Neuronal stem cell (in vitro differentiated cells): ENCODE measurements around the gene NHS.

Experiments used
- DNase-seq: peaks from one replicate; pipeline ENCODE4 v3.0.0-alpha.2; 2013; ENCODE audit warnings: low spot score
- H2AFZ ChIP-seq: one replicate; pipeline ENCODE4 v1.6.1; 2013; ENCODE audit warnings: mild to moderate bottlenecking, low read length, inconsistent platforms
- H2AK5ac ChIP-seq: 2 replicates; pipeline ENCODE4 v1.6.1; 2013; ENCODE audit warnings: low read depth, mild to moderate bottlenecking, inconsistent platforms, low read length, moderate library complexity, mixed read lengths
- H2BK120ac ChIP-seq: 2 replicates; pipeline ENCODE4 v1.6.1; 2013; ENCODE audit warnings: low read depth, mild to moderate bottlenecking, inconsistent platforms, low read length, moderate library complexity, mixed read lengths
- H2BK12ac ChIP-seq: one replicate; pipeline ENCODE4 v1.6.1; 2013; ENCODE audit warnings: low read length, inconsistent platforms
- H2BK15ac ChIP-seq: 2 replicates; pipeline ENCODE4 v1.6.1; 2013; ENCODE audit warnings: mild to moderate bottlenecking, low read length, inconsistent platforms, mixed read lengths
- H2BK5ac ChIP-seq: one replicate; pipeline ENCODE4 v1.6.1; 2013; ENCODE audit warnings: inconsistent platforms, mild to moderate bottlenecking, low read length, moderate library complexity
- H3K14ac ChIP-seq: one replicate; pipeline ENCODE4 v1.6.1; 2013; ENCODE audit warnings: low read length, inconsistent platforms
- H3K18ac ChIP-seq: 2 replicates; pipeline ENCODE4 v1.6.1; 2013; ENCODE audit warnings: low read length, inconsistent platforms
- H3K23ac ChIP-seq: 2 replicates; pipeline ENCODE4 v1.6.1; 2013; ENCODE audit warnings: low read depth, mild to moderate bottlenecking, mixed read lengths, low read length, inconsistent platforms; ENCODE audit not compliant: poor library complexity
- H3K27ac ChIP-seq: replicated peaks from 3 replicates; pipeline ENCODE4 v1.5.1; 2013; ENCODE audit warnings: low read length, inconsistent platforms
- H3K27me3 ChIP-seq, 3 experiments: 2 replicates each; pipeline ENCODE4 v1.6.1; 2013; ENCODE audit warnings: low read length in 3 of 3, mild to moderate bottlenecking in 2 of 3, inconsistent platforms in 1 of 3, low read depth in 1 of 3, mixed read lengths in 1 of 3, moderate library complexity in 1 of 3; ENCODE audit not compliant: control insufficient read depth in 3 of 3, insufficient read depth in 3 of 3
- H3K36me3 ChIP-seq, 2 donors: replicated peaks in 1 of 2; 2 replicates each; pipeline ENCODE4 v1.6.1; 2013; ENCODE audit warnings: low read length in 2 of 2; ENCODE audit not compliant: control insufficient read depth in 2 of 2, insufficient read depth in 2 of 2
- H3K4ac ChIP-seq: 2 replicates; pipeline ENCODE4 v1.6.1; 2013; ENCODE audit warnings: inconsistent platforms, mild to moderate bottlenecking, low read length, moderate library complexity
- H3K4me1 ChIP-seq, 2 donors: 1 replicate in 1 of 2; 2 replicates in 1 of 2; pipeline ENCODE4 v1.6.1; 2013; ENCODE audit warnings: low read length in 2 of 2, low read depth in 1 of 2; ENCODE audit not compliant: control insufficient read depth in 2 of 2, insufficient read depth in 1 of 2
- H3K4me2 ChIP-seq: one replicate; pipeline ENCODE4 v1.6.1; 2013; ENCODE audit warnings: mild to moderate bottlenecking, low read length, inconsistent platforms; ENCODE audit not compliant: insufficient read depth, poor library complexity, severe bottlenecking
- H3K4me3 ChIP-seq, 2 donors: 2 replicates each; pipeline ENCODE4 v1.5.1; 2013; ENCODE audit warnings: low read length in 2 of 2, mild to moderate bottlenecking in 2 of 2, inconsistent platforms in 1 of 2, moderate library complexity in 1 of 2
- H3K79me1 ChIP-seq: one replicate; pipeline ENCODE4 v1.6.1; 2013; ENCODE audit warnings: low read depth, mild to moderate bottlenecking, inconsistent platforms, low read length, moderate library complexity
- H3K9ac ChIP-seq: one replicate; pipeline ENCODE4 v1.6.1; 2013; ENCODE audit warnings: mild to moderate bottlenecking, low read depth, low read length, inconsistent platforms; ENCODE audit not compliant: poor library complexity
- H3K9me3 ChIP-seq, 2 donors: replicated peaks in 1 of 2; 2 replicates each; pipeline versions ENCODE3 to v1.6.1; 2013; ENCODE audit warnings: low read length in 2 of 2, mild to moderate bottlenecking in 2 of 2, inconsistent platforms in 1 of 2, low read depth in 1 of 2, mixed read lengths in 1 of 2, moderate library complexity in 1 of 2; ENCODE audit not compliant: control insufficient read depth in 2 of 2, insufficient read depth in 1 of 2
- H4K8ac ChIP-seq: one replicate; pipeline ENCODE4 v1.6.1; 2013; ENCODE audit warnings: low read depth, mild to moderate bottlenecking, inconsistent platforms, low read length, moderate library complexity
- H4K91ac ChIP-seq: one replicate; pipeline ENCODE4 v1.6.1; 2013; ENCODE audit warnings: low read length, low read depth, mild to moderate bottlenecking, inconsistent platforms; ENCODE audit not compliant: poor library complexity
- WGBS, 2 donors: extraction: QIAGEN DNeasy Blood & Tissue Kit; methylation state at CpG; one replicate each; pipeline ENCODE4 v1.1.7; 2013; ENCODE audit warnings: missing lambda C conversion rate in 2 of 2, mixed read lengths in 1 of 2; ENCODE audit not compliant: insufficient read length in 2 of 2, insufficient replicate concordance in 1 of 2; ENCODE audit errors: extremely low coverage in 2 of 2; 5-methylcytosine and 5-hydroxymethylcytosine counted together

Gene NHS

GRCh38 chrX:17433965-17434364, 59.0 kb downstream of the NHS start:
- Histone ChIP-seq H3K79me1 (no peaks in the 10 kb centered on the region), H2BK15ac (no peak overlapping the region), H3K4me2 (no peak overlapping the region), H2BK12ac (no peak overlapping the region), H3K9me3 (no peaks in the 10 kb centered on the region), H3K23ac (no peak overlapping the region), H3K4me1 (peaks cover 6 to 7% of the 10 kb centered on the region in 2 donors), H3K27me3 (no peaks in the 10 kb centered on the region), H3K4me3 (no peak overlapping the region), H3K9ac (no peak overlapping the region), H2AK5ac (no peak overlapping the region), H4K8ac (no peak overlapping the region), H3K27ac (no peak overlapping the region), H3K36me3 (no peaks in the 10 kb centered on the region), H4K91ac (no peak overlapping the region), H3K4ac (no peak overlapping the region), H2AFZ (no peak overlapping the region), H2BK120ac (no peak overlapping the region), H3K14ac (no peak overlapping the region), H3K18ac (no peak overlapping the region), H2BK5ac (no peak overlapping the region)
- whole genome bisulfite sequencing, 2 donors: no CpG with 5 or more reads among the region's 3 CpGs
- no peak for DNase-seq

- no peak overlapping the region for H2AK5ac ChIP-seq
- H2BK120ac ChIP-seq: no peak overlapping the region
- peaks cover 6 to 7% of the 10 kb centered on the region in 2 donors for H3K4me1 ChIP-seq
- no peaks in the 10 kb centered on the region for H3K36me3 ChIP-seq
- H3K9me3 ChIP-seq: no peaks in the 10 kb centered on the region
- no peak overlapping the region for H4K91ac ChIP-seq
- H3K14ac ChIP-seq: no peak overlapping the region
- peak overlapping the region; percentile 25 for H2AFZ ChIP-seq
- no peak overlapping the region for H3K9ac ChIP-seq
- no peak overlapping the region for H2BK5ac ChIP-seq
- peak overlapping the region; percentile 83 for H3K27ac ChIP-seq
- WGBS, 2 donors: no CpG with 5 or more reads among the region's 4 CpGs
- no peaks in the 10 kb centered on the region for H3K79me1 ChIP-seq
- H3K23ac ChIP-seq: no peak overlapping the region
- H2BK15ac ChIP-seq: no peak overlapping the region
- peak; percentile 47 for DNase-seq
- H4K8ac ChIP-seq: no peak overlapping the region
- no peak overlapping the region for H2BK12ac ChIP-seq
- H3K4me3 ChIP-seq: no peak overlapping the region
- no peak overlapping the region for H3K18ac ChIP-seq
- H3K4me2 ChIP-seq: no peak overlapping the region
- no peak overlapping the region for H3K4ac ChIP-seq
- no peaks in the 10 kb centered on the region for H3K27me3 ChIP-seq
These were observed 60.5 kb downstream of the NHS start for GRCh38 chrX:17435476-17435875.

- Histone ChIP-seq H3K4me3 (no peak overlapping the region), H4K8ac (no peak overlapping the region), H2BK12ac (no peak overlapping the region), H3K4ac (no peak overlapping the region), H3K9me3 (no peaks in the 10 kb centered on the region), H3K4me2 (no peak overlapping the region), H3K9ac (no peak overlapping the region), H2BK120ac (no peak overlapping the region), H2BK15ac (no peak overlapping the region), H3K36me3 (no peaks in the 10 kb centered on the region), H3K18ac (no peak overlapping the region), H3K27me3 (no peaks in the 10 kb centered on the region), H3K27ac (no peak overlapping the region), H4K91ac (no peak overlapping the region), H3K79me1 (no peaks in the 10 kb centered on the region), H3K23ac (no peak overlapping the region), H2AK5ac (no peak overlapping the region), H2BK5ac (no peak overlapping the region), H3K14ac (no peak overlapping the region), H3K4me1 (peaks cover 7 to 9% of the 10 kb centered on the region in 2 donors), H2AFZ (no peak overlapping the region)
- DNase-seq: no peak
- no CpG with 5 or more reads among the region's 6 CpGs for WGBS, 2 donors
These were observed 63.2 kb downstream of the NHS start for GRCh38 chrX:17438221-17438620.

GRCh38 chrX:17440258-17440657, 65.3 kb downstream of the NHS start:
- H4K91ac ChIP-seq: no peak overlapping the region
- H3K23ac ChIP-seq: no peak overlapping the region
- no peak overlapping the region for H3K27ac ChIP-seq
- H3K18ac ChIP-seq: no peak overlapping the region
- no peak overlapping the region for H3K14ac ChIP-seq
- H3K36me3 ChIP-seq: no peaks in the 10 kb centered on the region
- no peak overlapping the region for H2AK5ac ChIP-seq
- no peak overlapping the region for H4K8ac ChIP-seq
- H3K9ac ChIP-seq: no peak overlapping the region
- no peak overlapping the region for H3K4me2 ChIP-seq
- H2AFZ ChIP-seq: no peak overlapping the region
- H2BK12ac ChIP-seq: no peak overlapping the region
- no peak overlapping the region for H2BK120ac ChIP-seq
- no peaks in the 10 kb centered on the region for H3K9me3 ChIP-seq
- no peak overlapping the region for H3K4me3 ChIP-seq
- H3K4ac ChIP-seq: no peak overlapping the region
- H2BK15ac ChIP-seq: no peak overlapping the region
- no peak for DNase-seq
- peaks cover 0 to 3% (median 0%) of the 10 kb centered on the region in 3 experiments for H3K27me3 ChIP-seq
- H3K4me1 ChIP-seq: peaks cover 4 to 5% of the 10 kb centered on the region in 2 donors
- no peaks in the 10 kb centered on the region for H3K79me1 ChIP-seq
- H2BK5ac ChIP-seq: no peak overlapping the region
